ENCODE measurements around the gene PUM2. TPM values are rescaled to one million over a fixed set of nuclear protein-coding genes. Genes with fewer than 3 reads are reported as not detected.

The PUM2 gene
- total and polyA plus RNA-seq, 2 of the 13 experiments (the other 11 are each of a cell fraction or from before 2014, with no cell fraction given) = 69.6 to 69.8 TPM

GRCh38 chr2:20309001-20309400, 41.6 kb downstream of the PUM2 start:
- intact Hi-C loops (cut with micrococcal nuclease; ENCODE audit: unreplicated experiment) = no loop called here
- Histone ChIP-seq H3K9ac (ENCODE audit: insufficient read depth, low read depth, low read length) (no peak overlapping the region; the same call in 1 of the 2 replicates), H3K4me1 (ENCODE audit: insufficient read depth, low read length) (no peaks in the 10 kb centered on the region), H3K4me2 (ENCODE audit: low read depth, low read length) (no peak overlapping the region), H3K27me3 (ENCODE audit: control insufficient read depth in 1 of 2, insufficient read depth in 2 of 2, low read length in 2 of 2) (no peaks in the 10 kb centered on the region), H3K27ac (ENCODE audit: extremely low read length, insufficient read depth, low read length) (no peak overlapping the region), H3K9me3 (ENCODE audit: low read length) (no peaks in the 10 kb centered on the region), H3K79me2 (ENCODE audit: insufficient read depth, low read length) (peaks cover 25% of the 10 kb centered on the region), H3K36me3 (replicated peaks in 1 of 2; ENCODE audit: control insufficient read depth in 1 of 2, insufficient read depth in 2 of 2, low read length in 2 of 2) (peaks cover 32 to 86% of the 10 kb centered on the region in 2 experiments), H3K4me3 (replicated peaks in 1 of 3; ENCODE audit: insufficient read depth in 1 of 3, low read depth in 2 of 3, low read length in 3 of 3) (no peak overlapping the region), H2AFZ (ENCODE audit: low read length) (no peak overlapping the region), H4K20me1 (ENCODE audit: insufficient read depth, low read length) (peaks cover 10% of the 10 kb centered on the region; the same call in 1 of the 2 replicates)
- ChIA-PET CTCF (ENCODE audit: low intra/inter-chr PET ratio, low total read pairs) (no interaction called here), POLR2A (no interaction called here)
- WGBS (ENCODE audit: low lambda C conversion rate) = 97% methylated on average over 2 of the region's 2 CpGs
- BruUV-seq (replicated peaks) = no TSS peak
- FAIRE-seq (no peak), DNase-seq (ENCODE audit: low spot score) (no peak), ATAC-seq (no peak)
- TF ChIP-seq CENPBD1 (CRISPR knock-in tag; IDR thresholded peaks at IDR 0.05; ENCODE audit: borderline replicate concordance, low read depth) (no peak), ZBTB7B (CRISPR knock-in tag; IDR thresholded peaks at IDR 0.05) (no peak), FUBP1 (CRISPR knock-in tag; IDR thresholded peaks at IDR 0.05; ENCODE audit: borderline replicate concordance) (no peak), ASH2L (IDR thresholded peaks at IDR 0.05; ENCODE audit: insufficient read length, low read depth, low read length) (no peak)
- in situ Hi-C loops (cut with HindIII; ENCODE audit: extremely low pct_ligation_motif_present, low pct_unique_long_range_greater_than_20kb) = no loop called here

- no peak overlapping the region for H2AFZ ChIP-seq (ENCODE audit: low read length)
- BruUV-seq (replicated peaks) = no TSS peak
- peaks cover 7% of the 10 kb centered on the region; the same call in 1 of the 2 replicates for H4K20me1 ChIP-seq (ENCODE audit: insufficient read depth, low read length)
- H3K9ac ChIP-seq (ENCODE audit: insufficient read depth, low read depth, low read length) = no peak overlapping the region
- TF ChIP-seq ZSCAN20 (CRISPR knock-in tag; IDR thresholded peaks at IDR 0.05; ENCODE audit: borderline replicate concordance) (no peak), TAF15 (IDR thresholded peaks at IDR 0.05; ENCODE audit: low read depth, low read length, poor library complexity, severe bottlenecking) (no peak), MBNL3 (CRISPR knock-in tag; conservative IDR thresholded peaks at IDR 0.05) (no peak), NFIB (CRISPR knock-in tag; IDR thresholded peaks at IDR 0.05; ENCODE audit: borderline replicate concordance) (no peak), MAFG (CRISPR knock-in tag; IDR thresholded peaks at IDR 0.05) (no peak), MXD4 (CRISPR knock-in tag; IDR thresholded peaks at IDR 0.05) (no peak), ZNF251 (CRISPR knock-in tag; IDR thresholded peaks at IDR 0.05) (no peak), CBX5 (CRISPR knock-in tag; IDR thresholded peaks at IDR 0.05; ENCODE audit: borderline replicate concordance) (no peak), KDM3A (CRISPR knock-in tag; IDR thresholded peaks at IDR 0.05; ENCODE audit: low read depth) (no peak), KDM6A (CRISPR knock-in tag; IDR thresholded peaks at IDR 0.05; ENCODE audit: low read depth) (no peak)
- POLR2A ChIA-PET = no interaction called here
- FAIRE-seq = no peak
- H3K4me2 ChIP-seq (ENCODE audit: low read depth, low read length) = no peak overlapping the region
- intact Hi-C loops (cut with micrococcal nuclease; ENCODE audit: unreplicated experiment) (no loop called here), in situ Hi-C loops (cut with HindIII; ENCODE audit: extremely low pct_ligation_motif_present, low pct_unique_long_range_greater_than_20kb) (no loop called here)
- no peak for ATAC-seq
- DNase-seq (ENCODE audit: low spot score) = no peak
- peaks cover 21% of the 10 kb centered on the region for H3K79me2 ChIP-seq (ENCODE audit: insufficient read depth, low read length)
- H3K9me3 ChIP-seq (ENCODE audit: low read length) = no peaks in the 10 kb centered on the region
- H3K27me3 ChIP-seq (ENCODE audit: control insufficient read depth in 1 of 2, insufficient read depth in 2 of 2, low read length in 2 of 2) = no peaks in the 10 kb centered on the region
- no peaks in the 10 kb centered on the region for H3K4me1 ChIP-seq (ENCODE audit: insufficient read depth, low read length)
- no peak overlapping the region for H3K4me3 ChIP-seq (replicated peaks in 1 of 3; ENCODE audit: insufficient read depth in 1 of 3, low read depth in 2 of 3, low read length in 3 of 3)
- H3K36me3 ChIP-seq (replicated peaks in 1 of 2; ENCODE audit: control insufficient read depth in 1 of 2, insufficient read depth in 2 of 2, low read length in 2 of 2) = peaks cover 31 to 86% of the 10 kb centered on the region in 2 experiments
- H3K27ac ChIP-seq (ENCODE audit: extremely low read length, insufficient read depth, low read length) = no peak overlapping the region
- CTCF ChIA-PET (ENCODE audit: low intra/inter-chr PET ratio, low total read pairs) = no interaction called here
Measured at GRCh38 chr2:20307311-20307710, 43.3 kb downstream of the PUM2 start.
